GM18511 (cell line): Measurements from ENCODE around the gene PIEZO1.
"Not testable (repeated sequence)": the region's sequence is repeated elsewhere in the genome, so short reads cannot be mapped to it uniquely, and the experiment has no call there.

Experiments used
- ATAC-seq: cut with Tn5 transposase; IDR thresholded peaks from one replicate; pipeline ENCODE4 v1.9.1; 2021; ENCODE audit warnings: mild to moderate bottlenecking, moderate library complexity; ENCODE audit not compliant: unreplicated experiment

The PIEZO1 gene

DNA sequence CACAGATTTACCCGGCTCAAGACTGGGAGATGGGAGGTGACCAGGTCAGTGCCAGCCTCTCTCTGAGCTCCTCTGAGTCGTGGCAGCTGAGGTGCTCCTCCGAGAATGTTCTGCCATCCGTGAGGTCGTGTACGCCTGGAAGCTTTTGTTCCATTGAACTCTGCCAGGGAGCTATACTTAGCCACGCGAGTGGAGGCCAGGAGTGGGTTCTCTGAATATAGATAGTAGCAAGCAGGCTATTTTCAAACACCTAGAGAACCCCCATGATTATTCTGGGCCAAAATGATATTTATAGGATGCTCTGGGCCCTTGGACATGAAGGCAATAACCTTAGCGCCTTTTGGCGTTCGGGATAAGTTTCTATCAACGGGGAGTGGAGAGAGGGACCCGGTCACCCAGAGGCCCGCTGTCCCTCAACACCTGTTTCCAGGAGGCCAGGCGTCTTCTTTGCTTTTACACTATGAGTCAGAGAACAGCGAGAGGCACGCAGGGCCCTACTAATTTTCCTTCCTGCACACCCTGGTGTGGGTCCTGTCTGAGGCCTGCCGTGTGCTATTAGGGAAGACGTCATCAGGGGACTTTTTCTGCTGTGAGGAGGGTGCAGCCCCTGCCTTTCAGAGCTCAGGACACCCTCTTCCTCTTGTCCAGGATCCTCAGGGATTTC lies 111.2 kb downstream of the PIEZO1 start:
- no peak for ATAC-seq

DNA sequence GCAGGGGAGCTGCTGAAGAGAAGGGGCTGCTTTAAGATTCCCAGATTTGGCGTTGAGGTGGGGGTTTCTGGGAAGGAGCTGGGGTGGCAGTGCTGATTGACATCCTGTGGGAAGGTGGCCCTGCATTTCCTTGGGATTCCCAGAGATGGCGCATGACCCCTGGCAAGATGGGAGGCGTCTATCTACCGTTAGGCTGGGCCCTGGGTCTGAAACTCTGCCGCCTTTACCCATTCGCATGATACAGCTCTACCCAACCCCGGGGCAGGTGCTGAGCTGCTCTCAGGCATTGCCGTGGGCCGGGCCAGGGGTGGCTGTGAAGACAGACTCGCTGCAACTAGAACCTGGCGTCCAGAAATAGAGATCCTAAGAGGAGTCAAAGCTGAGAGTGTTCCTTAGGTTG lies 112.2 kb downstream of the PIEZO1 start:
- ATAC-seq: no peak

DNA sequence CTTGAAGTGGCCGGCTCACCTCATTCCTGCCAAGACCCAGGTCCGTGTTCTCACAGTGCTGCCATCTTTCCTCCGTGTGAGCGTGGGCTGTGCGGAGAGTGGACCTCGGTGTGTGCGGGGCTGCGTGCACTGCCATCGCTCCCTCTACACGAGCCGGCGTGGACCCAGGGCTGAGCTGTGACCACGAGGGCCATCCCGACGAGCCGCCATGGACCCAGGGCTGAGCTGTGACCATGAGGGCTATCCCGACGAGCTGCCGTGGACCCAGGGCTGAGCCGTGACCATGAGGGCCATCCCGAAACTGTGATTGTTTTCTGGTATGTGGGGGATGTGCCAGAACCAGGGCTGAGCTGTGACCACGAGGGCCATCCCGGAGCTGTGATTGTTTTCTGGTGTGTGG lies 113.2 kb downstream of the PIEZO1 start:
- no peak for ATAC-seq

DNA sequence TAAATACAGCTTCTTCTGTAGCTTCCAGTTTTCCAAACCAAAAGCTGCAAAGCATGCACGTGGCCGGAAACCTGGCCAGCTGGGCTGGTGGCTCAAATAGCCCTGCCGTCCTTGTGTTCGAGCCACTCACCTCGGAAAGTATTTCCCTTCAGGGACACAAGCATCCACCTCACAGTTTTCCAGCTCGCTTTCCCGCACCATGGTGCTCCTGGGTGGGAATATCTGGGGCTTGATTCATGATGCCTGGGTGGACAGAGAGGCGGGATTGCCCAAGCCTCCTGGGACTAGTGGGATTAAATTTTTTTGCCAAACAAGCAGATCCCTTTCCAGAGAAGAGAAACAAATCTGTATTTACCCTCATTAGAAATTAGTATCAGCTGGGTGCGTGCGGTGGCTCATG lies 115.0 kb downstream of the PIEZO1 start:
- no peak for ATAC-seq

DNA sequence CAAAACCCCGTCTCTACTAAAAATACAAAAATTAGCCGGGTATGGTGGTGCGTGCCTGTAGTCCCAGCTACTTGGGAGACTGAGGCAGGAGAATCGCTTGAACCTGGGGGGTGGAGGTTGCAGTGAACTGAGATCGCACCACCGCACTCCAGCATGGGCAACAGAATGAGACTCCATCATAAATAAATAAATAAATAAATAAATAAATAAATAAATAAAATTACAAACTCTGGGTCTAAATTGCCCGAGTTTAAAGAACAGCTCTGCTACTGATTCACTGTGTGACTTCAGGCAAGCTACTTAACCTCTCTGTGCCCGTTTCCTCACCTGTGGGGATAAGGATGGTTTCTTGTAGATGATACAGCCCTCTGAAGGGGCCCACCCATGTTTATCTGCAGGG lies 115.5 kb downstream of the PIEZO1 start:
- ATAC-seq: not testable (repeated sequence)

DNA sequence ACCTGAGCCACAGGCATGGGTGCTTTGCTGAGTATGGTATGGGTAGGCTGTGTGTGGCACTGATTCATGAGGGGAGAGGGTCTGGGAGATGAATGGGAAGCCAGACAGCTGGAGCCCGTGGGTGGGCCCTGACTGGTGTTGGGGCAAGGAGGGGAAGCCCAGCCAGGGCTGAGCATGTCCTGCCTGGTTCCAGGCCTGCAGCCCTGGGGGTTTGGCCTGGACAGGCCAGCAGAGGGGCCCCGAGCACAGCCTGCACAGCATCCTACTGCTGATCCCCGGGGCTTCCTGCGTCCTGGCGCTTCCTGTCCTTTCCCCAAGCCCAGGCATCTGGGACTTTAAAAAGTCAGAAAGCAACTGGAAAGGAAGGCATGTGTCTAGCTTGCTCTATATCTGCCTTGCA lies 117.6 kb downstream of the PIEZO1 start:
- no peak for ATAC-seq

DNA sequence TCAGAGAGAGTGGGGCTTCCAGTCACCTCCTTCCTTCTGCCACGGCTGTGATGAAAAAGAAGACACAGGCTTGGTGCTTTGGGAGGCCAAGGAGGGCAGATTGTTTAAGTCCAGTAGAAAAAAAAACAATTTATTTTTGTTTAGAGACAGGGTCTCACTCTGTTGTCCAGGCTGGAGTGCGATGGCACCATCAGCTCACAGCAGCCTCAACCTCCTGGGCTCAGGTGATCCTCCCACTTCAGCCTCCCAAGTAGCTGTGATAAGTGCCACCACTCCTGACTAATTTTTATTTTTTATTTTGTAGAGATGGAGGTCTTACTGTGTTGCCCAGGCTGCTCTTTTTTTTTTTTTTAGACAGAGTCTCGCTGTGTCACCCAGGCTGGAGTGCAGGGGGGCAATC lies 119.5 kb downstream of the PIEZO1 start:
- no peak for ATAC-seq
